A172 (cell line): Measurements from ENCODE around the gene UNC5B. TPM values are rescaled to one million over a fixed set of nuclear protein-coding genes. Genes with fewer than 3 reads are reported as not detected.
"Not testable (repeated sequence)": the region's sequence is repeated elsewhere in the genome, so short reads cannot be mapped to it uniquely, and the experiment has no call there.

ENCODE experiments used
- DNase-seq: peaks from one replicate; pipeline ENCODE4 v3.0.0-alpha.2; 2015; ENCODE audit warnings: low spot score
- total RNA-seq: library from RNA; depleted of rRNA; stranded (reverse); fragments of >200 nt; shearing (Covaris generic); gene quantifications from 2 replicates; pipeline ENCODE4 v1.2.3, GENCODE V29; 2014

Gene UNC5B
- total RNA-seq, 1 experiment from 2014 or later, result 4.6 TPM

- DNase-seq, result no peak
Observed at GRCh38 chr10:71266918-71267442, 54.6 kb downstream of the UNC5B start.

- no peak for DNase-seq
Observed at GRCh38 chr10:71267508-71268240, 55.3 kb downstream of the UNC5B start.

DNA sequence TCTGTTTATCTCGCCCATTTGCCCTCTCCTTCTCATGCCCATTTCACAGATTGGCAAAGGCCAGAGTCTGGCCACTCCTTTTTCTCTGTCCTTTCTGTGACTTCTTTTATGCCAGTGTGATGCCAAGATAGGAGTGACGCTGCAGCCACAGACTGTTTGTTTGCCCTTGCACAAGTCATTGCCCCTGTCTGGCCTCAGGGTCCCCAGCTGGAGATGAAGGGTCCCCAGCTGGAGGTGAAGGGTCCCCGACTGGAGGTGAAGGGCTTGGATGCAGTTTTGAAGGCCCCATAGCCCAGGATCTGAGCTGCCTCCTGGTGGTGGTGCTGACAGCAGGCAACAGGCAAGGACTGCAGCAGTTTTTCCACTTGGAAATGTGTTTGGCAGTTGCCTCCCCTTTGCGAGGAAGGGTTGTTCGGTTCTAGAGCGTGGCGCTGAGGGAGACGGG is 55.9 kb downstream of the UNC5B start:
- no peak for DNase-seq

DNA sequence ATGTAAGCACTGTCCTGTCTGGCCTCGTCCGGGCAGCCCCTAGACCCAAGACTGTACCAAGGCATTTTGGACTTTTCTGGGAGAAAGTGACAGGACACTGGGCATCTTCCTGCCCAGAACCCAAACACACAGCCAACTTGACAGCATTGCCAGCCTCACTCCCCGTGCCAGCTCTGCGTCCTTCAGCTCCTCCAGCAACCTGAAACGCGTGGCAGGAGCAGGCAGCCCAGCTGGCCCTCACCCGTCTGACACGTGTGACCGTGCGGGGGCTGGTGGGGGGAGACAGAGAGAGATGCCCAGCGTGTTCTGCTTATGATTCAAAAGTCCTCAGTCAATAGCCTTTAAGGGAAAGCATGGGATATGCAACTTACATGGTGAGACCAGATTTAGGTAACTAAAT is 56.4 kb downstream of the UNC5B start:
- DNase-seq, result no peak

DNA sequence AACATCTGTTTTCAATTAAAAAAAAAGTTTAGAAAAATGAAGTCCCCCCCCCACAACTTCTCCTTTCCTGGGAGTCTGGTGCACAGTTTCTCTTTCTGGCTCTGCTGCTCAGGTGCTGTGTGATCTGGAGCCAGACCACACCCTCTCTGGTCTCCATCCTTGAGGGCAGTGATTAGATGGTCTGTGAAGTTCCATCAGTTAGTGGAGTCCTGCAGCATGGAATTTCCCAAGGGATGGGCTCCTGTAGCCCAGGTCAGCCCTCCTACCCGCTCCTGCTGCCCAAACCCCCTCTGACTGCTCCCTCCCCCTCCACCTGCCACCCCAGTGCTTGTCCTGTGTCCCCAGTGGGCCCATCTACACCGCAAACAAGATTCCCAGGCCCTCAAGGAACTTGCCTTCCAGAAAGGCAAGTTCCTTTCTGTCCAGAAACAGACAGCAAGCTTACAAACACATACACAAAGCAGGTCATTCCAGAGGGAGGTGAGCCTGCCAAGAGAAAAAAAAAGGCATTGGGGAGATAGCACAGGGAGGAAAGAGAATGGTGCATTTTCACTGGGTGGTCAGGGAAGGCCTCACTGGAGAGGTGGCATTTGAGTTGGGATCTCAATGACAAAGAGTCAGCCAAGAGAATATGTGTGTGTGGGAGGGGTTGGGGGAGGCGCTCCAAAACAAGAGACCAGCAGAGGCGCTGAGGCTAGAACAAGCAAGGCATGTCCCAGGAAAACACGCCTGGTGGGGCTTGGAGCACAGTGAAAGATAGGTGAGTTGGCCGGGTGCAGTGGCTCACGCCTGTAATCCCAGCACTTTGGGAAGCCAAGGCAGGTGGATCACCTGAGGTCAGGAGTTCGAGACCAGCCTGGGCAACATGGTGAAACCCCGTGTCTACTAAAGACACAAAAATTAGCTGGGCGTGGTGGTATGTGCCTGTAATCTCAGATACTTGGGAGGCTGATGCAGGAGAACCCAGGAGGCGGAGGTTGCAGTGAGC is 57.2 kb downstream of the UNC5B start:
- DNase-seq, result no peak

DNA sequence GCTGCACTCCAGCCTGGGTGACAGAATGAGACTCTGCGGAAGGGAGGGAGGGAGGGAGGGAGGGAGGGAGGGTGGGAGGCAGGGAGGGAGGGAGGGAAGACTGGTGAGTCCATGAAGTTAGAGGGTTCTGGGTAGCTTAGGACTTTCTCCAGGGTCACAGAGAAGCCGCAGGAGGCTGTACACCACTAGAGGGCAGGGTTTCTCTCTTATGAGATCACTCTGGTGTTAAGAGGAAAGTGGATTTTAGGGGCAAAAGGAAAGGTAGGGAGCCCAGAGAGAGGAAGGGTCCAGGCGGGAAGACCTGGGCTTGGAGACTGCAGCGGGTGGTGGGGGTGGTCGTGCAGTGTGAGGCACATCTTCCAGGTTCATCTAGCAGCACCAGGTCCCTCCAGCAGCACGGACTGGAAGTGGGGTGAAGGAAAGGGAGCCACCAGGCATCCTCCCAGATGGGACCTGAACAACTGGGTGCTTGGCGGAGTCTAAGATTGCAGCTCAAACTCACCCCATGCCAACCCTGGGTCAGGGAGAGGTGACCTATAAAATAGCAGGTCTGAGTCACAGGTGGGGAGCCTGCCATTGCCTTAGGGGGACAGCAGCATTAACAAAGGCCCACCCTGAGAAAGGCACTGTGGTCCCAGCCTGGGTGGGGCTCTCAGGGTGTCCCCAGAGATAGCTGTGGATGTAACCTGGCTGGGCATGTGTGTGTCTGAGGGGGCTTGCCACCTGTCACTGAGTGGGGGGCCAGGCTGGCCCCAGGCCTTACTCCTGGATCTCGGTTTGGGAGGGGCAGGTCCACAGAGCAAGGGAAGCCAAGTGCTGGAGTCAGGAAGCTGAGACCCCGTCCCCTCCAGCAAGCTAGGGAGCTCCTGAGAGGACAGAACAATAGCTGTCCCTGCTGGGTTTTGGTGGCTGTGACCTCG is 58.2 kb downstream of the UNC5B start:
- DNase-seq, result peak; percentile 76

DNA sequence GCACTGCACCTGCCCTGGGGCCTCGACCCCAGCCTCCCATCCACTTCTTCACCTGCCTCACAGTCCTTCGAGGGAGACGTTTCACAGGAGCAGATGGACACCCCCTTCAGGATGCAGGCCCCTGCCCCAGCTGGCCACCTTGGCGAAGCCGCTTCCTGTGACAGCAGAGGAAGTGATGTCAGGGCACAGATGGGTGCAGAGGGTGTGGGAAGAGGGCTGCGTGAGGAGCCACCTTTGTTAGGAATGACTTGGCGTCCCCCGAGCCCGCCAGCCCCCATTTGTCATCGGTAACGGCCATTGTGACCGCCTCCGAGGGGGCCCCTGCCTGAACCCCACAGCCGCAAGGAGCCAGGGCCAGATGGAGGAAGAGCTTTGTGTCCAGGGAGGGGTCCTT is 59.3 kb downstream of the UNC5B start:
- no peak for DNase-seq

DNA sequence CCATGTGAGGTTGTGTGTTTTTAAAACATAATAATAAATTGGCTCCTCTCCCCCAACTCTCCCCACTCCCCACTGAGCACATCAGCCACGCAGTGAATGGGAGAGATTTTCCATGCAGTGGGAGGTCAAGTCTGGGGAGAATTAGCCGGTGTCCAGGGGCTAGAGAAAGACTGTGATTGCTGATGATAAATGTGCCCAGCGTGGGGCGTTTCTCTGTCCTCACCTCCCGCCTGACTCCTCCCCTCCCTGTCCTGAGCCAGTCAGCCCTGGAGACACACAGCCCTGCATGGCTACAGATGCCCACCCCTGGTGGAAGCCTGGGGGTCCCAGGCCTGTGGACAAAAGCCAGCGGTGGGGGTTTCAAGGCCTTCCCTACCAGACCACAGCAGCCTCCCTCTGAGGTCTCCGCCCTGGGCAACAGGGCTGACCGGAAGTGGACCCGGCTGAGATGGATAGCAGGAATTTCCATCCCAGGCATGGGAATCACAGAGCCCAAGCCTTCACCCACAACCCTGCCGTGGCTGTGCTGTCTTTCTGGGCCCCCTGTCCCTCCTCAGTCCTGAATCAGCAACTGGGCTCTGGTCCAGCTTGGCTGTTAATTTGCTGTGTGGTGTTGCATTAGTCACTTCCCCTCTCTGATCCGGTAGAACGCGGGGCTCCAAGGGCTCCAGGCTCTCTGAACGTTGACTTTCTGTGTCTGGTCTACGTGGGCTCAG is 59.8 kb downstream of the UNC5B start:
- DNase-seq, result peak; percentile 73

- DNase-seq, result not testable (repeated sequence)
Observed at GRCh38 chr10:71272974-71273373, 60.6 kb downstream of the UNC5B start.

GRCh38 chr10:71273506-71273905 is 61.1 kb downstream of the UNC5B start:
- DNase-seq, result no peak

DNA sequence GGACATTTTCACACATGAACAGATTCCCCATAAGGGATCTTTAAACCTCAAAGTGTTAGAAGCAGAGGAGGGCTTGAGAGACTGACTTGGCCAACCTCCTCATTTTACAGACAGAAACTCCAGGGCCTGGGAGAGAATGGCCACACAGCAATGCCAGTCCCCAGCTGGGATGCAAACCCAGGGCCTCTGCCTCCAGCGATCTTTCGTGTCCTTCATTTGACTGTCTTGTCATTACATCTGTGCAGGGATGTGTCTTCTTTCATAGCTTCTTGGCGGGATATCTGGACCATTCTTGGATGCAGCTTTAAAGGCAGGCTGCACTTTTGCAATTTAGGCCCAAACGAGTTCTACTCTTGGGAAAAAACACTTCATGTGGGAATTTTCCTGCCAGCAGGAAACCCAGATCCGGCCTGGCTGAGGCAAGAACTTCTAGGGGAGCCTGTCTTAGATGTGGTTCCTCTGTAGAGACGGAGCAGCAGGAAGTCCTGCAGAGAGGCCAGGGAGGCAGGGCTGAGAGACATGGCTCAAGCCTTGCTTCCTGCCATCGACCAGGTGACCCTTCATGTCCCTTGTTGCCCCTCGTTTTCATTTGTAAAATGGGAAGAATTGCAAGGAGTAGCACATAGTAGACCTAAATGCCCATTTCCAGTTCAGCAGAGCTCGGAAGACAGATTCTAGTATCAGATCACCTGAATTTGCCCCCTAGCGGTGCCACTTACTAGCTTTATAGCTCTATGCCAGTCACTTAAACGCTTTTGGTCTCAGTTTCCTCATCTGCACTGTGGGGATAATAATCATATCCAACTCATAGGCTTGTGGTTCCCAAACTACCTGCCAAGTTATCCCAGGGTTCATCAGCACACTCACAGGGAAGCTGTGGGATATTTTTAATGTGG is 62.8 kb downstream of the UNC5B start:
- no peak for DNase-seq

GRCh38 chr10:71276873-71277272 is 64.5 kb downstream of the UNC5B start:
- no peak for DNase-seq

GRCh38 chr10:71277914-71278665 is 65.7 kb downstream of the UNC5B start:
- no peak for DNase-seq

- DNase-seq, result no peak
Observed at GRCh38 chr10:71278691-71279588, 66.6 kb downstream of the UNC5B start.

- DNase-seq, result no peak
Observed at GRCh38 chr10:71279590-71280170, 67.3 kb downstream of the UNC5B start.

- DNase-seq, result no peak
Observed at GRCh38 chr10:71280216-71280615, 67.8 kb downstream of the UNC5B start.

GRCh38 chr10:71280825-71281224 is 68.5 kb downstream of the UNC5B start:
- DNase-seq, result no peak
